HepG2 (cell line): ENCODE results near the gene ST6GALNAC6. TPM values are rescaled to one million over a fixed set of nuclear protein-coding genes. Genes with fewer than 3 reads are reported as not detected.

Experiments used
- ARNT2 ChIP-seq: sonication (generic); formaldehyde crosslinking; IDR thresholded peaks from 2 replicates; pipeline ENCODE4 v1.8.0; 2022; ENCODE audit warnings: mild to moderate bottlenecking, low read depth, missing genetic modification reagents, moderate library complexity
- HNRNPK ChIP-seq: fragments of 200-400 bp; formaldehyde crosslinking; IDR thresholded peaks from 2 replicates; pipeline ENCODE4 v1.6.1; 2018; ENCODE audit warnings: low read length, low read depth, moderate library complexity, mild to moderate bottlenecking; ENCODE audit not compliant: poor library complexity, severe bottlenecking
- KAT7 ChIP-seq: IDR thresholded peaks from 2 replicates; pipeline ENCODE4 v1.6.1; 2018; ENCODE audit warnings: borderline replicate concordance, missing compliant biosample characterization
- KDM4B ChIP-seq: sonication (generic); formaldehyde crosslinking; IDR thresholded peaks from 2 replicates; pipeline ENCODE4 v1.4.0; 2020; ENCODE audit warnings: missing genetic modification reagents
- MZF1 ChIP-seq: sonication (generic); formaldehyde crosslinking; IDR thresholded peaks from 2 replicates; pipeline ENCODE4 v1.8.1; 2023; ENCODE audit warnings: mild to moderate bottlenecking, missing genetic modification reagents, borderline replicate concordance
- PAF1 ChIP-seq: IDR thresholded peaks from 2 replicates; pipeline ENCODE4 v1.6.1; 2016; ENCODE audit warnings: missing genetic modification reagents, missing compliant biosample characterization
- THAP11 ChIP-seq: IDR thresholded peaks from 2 replicates; pipeline ENCODE4 v1.6.1; 2016; ENCODE audit warnings: missing biosample characterization, missing genetic modification reagents
- ZBTB26 ChIP-seq: IDR thresholded peaks from 2 replicates; pipeline ENCODE4 v1.6.1; 2016; ENCODE audit warnings: missing compliant biosample characterization, missing genetic modification reagents, borderline replicate concordance
- ZNF264 ChIP-seq: sonication (generic); formaldehyde crosslinking; IDR thresholded peaks from 2 replicates; pipeline ENCODE4 v1.4.0; 2020; ENCODE audit warnings: missing genetic modification reagents
- ZNF317 ChIP-seq: sonication (generic); formaldehyde crosslinking; IDR thresholded peaks from 2 replicates; pipeline ENCODE4 v1.5.0; 2020; ENCODE audit warnings: mild to moderate bottlenecking, missing genetic modification reagents
- ZNF766 ChIP-seq: sonication (generic); formaldehyde crosslinking; IDR thresholded peaks from 2 replicates; pipeline ENCODE4 v1.5.0; 2020; ENCODE audit warnings: missing genetic modification reagents, borderline replicate concordance
- ZNF792 ChIP-seq: IDR thresholded peaks from 2 replicates; pipeline ENCODE4 v1.6.1; 2016
- polyA plus RNA-seq, 8 experiments: library from polyadenylated mRNA; depleted of rRNA in 3 of 8; stranded (reverse) in 7 of 8; unstranded in 1 of 8; fragments of >200 nt; fragmentation: Illumina TruSeq in 4 of 8; extraction: Trizol in 4 of 8; gene quantifications; 2 replicates each; pipeline versions ENCODE4 v1.2.1 to v1.2.3, GENCODE V29; 2011 to 2016; ENCODE audit warnings: low read depth in 4 of 8, missing spikeins in 1 of 8, mixed read lengths in 1 of 8; ENCODE audit not compliant: insufficient read depth in 1 of 8
- total RNA-seq, 5 experiments: library from RNA; depleted of rRNA; stranded (reverse); fragments of >200 nt; fragmentation: Illumina TruSeq; extraction: Trizol; gene quantifications; 2 replicates each; pipeline ENCODE4 v1.2.3, GENCODE V29; 2016; ENCODE audit warnings: low read depth in 1 of 5
- TF ChIP-seq, protein P1 (sequence below), 2 experiments: IDR thresholded peaks; 2 replicates each; pipeline ENCODE4 v1.6.1; 2011 to 2012; ENCODE audit warnings: low read length in 2 of 2, borderline replicate concordance in 1 of 2, low read depth in 1 of 2, mild to moderate bottlenecking in 1 of 2, moderate library complexity in 1 of 2
- TF ChIP-seq, protein P2 (sequence below): sonication (generic); formaldehyde crosslinking; IDR thresholded peaks from 2 replicates; pipeline ENCODE4 v1.4.0; 2020; ENCODE audit warnings: missing genetic modification reagents, borderline replicate concordance
- TF ChIP-seq, protein P3 (sequence below): sonication (generic); formaldehyde crosslinking; IDR thresholded peaks from 2 replicates; pipeline ENCODE4 v1.4.0; 2020; ENCODE audit warnings: low read depth, missing genetic modification reagents

The ST6GALNAC6 gene
- total and polyA plus RNA-seq, 2 of the 13 experiments (the other 11 are each of a cell fraction or from before 2014, with no cell fraction given) = 18.5 to 65.4 TPM

GRCh38 chr9:127897193-127897692 lies 2.2 kb downstream of the ST6GALNAC6 start (continued):
- TF ChIP-seq, protein P1, sequence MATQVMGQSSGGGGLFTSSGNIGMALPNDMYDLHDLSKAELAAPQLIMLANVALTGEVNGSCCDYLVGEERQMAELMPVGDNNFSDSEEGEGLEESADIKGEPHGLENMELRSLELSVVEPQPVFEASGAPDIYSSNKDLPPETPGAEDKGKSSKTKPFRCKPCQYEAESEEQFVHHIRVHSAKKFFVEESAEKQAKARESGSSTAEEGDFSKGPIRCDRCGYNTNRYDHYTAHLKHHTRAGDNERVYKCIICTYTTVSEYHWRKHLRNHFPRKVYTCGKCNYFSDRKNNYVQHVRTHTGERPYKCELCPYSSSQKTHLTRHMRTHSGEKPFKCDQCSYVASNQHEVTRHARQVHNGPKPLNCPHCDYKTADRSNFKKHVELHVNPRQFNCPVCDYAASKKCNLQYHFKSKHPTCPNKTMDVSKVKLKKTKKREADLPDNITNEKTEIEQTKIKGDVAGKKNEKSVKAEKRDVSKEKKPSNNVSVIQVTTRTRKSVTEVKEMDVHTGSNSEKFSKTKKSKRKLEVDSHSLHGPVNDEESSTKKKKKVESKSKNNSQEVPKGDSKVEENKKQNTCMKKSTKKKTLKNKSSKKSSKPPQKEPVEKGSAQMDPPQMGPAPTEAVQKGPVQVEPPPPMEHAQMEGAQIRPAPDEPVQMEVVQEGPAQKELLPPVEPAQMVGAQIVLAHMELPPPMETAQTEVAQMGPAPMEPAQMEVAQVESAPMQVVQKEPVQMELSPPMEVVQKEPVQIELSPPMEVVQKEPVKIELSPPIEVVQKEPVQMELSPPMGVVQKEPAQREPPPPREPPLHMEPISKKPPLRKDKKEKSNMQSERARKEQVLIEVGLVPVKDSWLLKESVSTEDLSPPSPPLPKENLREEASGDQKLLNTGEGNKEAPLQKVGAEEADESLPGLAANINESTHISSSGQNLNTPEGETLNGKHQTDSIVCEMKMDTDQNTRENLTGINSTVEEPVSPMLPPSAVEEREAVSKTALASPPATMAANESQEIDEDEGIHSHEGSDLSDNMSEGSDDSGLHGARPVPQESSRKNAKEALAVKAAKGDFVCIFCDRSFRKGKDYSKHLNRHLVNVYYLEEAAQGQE (IDR thresholded peaks at IDR 0.05; ENCODE audit: borderline replicate concordance in 1 of 2, low read depth in 1 of 2, low read length in 2 of 2) = no peak
- no peak for TF ChIP-seq MZF1 (CRISPR knock-in tag)
- TF ChIP-seq KDM4B (CRISPR knock-in tag) = peak; percentile 83
- TF ChIP-seq, protein P2, sequence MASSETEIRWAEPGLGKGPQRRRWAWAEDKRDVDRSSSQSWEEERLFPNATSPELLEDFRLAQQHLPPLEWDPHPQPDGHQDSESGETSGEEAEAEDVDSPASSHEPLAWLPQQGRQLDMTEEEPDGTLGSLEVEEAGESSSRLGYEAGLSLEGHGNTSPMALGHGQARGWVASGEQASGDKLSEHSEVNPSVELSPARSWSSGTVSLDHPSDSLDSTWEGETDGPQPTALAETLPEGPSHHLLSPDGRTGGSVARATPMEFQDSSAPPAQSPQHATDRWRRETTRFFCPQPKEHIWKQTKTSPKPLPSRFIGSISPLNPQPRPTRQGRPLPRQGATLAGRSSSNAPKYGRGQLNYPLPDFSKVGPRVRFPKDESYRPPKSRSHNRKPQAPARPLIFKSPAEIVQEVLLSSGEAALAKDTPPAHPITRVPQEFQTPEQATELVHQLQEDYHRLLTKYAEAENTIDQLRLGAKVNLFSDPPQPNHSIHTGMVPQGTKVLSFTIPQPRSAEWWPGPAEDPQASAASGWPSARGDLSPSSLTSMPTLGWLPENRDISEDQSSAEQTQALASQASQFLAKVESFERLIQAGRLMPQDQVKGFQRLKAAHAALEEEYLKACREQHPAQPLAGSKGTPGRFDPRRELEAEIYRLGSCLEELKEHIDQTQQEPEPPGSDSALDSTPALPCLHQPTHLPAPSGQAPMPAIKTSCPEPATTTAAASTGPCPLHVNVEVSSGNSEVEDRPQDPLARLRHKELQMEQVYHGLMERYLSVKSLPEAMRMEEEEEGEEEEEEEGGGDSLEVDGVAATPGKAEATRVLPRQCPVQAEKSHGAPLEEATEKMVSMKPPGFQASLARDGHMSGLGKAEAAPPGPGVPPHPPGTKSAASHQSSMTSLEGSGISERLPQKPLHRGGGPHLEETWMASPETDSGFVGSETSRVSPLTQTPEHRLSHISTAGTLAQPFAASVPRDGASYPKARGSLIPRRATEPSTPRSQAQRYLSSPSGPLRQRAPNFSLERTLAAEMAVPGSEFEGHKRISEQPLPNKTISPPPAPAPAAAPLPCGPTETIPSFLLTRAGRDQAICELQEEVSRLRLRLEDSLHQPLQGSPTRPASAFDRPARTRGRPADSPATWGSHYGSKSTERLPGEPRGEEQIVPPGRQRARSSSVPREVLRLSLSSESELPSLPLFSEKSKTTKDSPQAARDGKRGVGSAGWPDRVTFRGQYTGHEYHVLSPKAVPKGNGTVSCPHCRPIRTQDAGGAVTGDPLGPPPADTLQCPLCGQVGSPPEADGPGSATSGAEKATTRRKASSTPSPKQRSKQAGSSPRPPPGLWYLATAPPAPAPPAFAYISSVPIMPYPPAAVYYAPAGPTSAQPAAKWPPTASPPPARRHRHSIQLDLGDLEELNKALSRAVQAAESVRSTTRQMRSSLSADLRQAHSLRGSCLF (CRISPR knock-in tag) = no peak
- TF ChIP-seq HNRNPK = no peak
- TF ChIP-seq ZNF264 (CRISPR knock-in tag) = no peak
- TF ChIP-seq THAP11 = peak; percentile 64
- 0 out of 2 replicates have a peak, but pooled peaks have one; percentile 24 for TF ChIP-seq ARNT2
- TF ChIP-seq ZBTB26 (CRISPR knock-in tag) = no peak; the same call in 1 of the 2 replicates
- peak; percentile 64; the same call in 1 of the 2 replicates for TF ChIP-seq KAT7 (CRISPR knock-in tag)
- no peak for TF ChIP-seq ZNF766 (CRISPR knock-in tag)
- TF ChIP-seq ZNF317 (CRISPR knock-in tag) = 0 out of 2 replicates have a peak, but pooled peaks have one; percentile 37
- TF ChIP-seq ZNF792 = peak; percentile 10; the same call in 1 of the 2 replicates
- TF ChIP-seq, protein P3, sequence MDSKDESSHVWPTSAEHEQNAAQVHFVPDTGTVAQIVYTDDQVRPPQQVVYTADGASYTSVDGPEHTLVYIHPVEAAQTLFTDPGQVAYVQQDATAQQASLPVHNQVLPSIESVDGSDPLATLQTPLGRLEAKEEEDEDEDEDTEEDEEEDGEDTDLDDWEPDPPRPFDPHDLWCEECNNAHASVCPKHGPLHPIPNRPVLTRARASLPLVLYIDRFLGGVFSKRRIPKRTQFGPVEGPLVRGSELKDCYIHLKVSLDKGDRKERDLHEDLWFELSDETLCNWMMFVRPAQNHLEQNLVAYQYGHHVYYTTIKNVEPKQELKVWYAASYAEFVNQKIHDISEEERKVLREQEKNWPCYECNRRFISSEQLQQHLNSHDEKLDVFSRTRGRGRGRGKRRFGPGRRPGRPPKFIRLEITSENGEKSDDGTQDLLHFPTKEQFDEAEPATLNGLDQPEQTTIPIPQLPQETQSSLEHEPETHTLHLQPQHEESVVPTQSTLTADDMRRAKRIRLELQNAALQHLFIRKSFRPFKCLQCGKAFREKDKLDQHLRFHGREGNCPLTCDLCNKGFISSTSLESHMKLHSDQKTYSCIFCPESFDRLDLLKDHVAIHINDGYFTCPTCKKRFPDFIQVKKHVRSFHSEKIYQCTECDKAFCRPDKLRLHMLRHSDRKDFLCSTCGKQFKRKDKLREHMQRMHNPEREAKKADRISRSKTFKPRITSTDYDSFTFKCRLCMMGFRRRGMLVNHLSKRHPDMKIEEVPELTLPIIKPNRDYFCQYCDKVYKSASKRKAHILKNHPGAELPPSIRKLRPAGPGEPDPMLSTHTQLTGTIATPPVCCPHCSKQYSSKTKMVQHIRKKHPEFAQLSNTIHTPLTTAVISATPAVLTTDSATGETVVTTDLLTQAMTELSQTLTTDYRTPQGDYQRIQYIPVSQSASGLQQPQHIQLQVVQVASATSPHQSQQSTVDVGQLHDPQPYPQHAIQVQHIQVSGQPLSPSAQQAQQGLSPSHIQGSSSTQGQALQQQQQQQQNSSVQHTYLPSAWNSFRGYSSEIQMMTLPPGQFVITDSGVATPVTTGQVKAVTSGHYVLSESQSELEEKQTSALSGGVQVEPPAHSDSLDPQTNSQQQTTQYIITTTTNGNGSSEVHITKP (CRISPR knock-in tag) = no peak
- TF ChIP-seq PAF1 (CRISPR knock-in tag) = no peak
